Measurements from ENCODE around the gene NAMPT. TPM values are rescaled to one million over a fixed set of nuclear protein-coding genes. Genes with fewer than 3 reads are reported as not detected.

The NAMPT gene
- total and polyA plus RNA-seq, 9 of the 15 experiments (the other 6 are each of a cell fraction or from before 2014, with no cell fraction given), result 41.1 to 160 (median 106) TPM

- TF ChIP-seq, protein P1, sequence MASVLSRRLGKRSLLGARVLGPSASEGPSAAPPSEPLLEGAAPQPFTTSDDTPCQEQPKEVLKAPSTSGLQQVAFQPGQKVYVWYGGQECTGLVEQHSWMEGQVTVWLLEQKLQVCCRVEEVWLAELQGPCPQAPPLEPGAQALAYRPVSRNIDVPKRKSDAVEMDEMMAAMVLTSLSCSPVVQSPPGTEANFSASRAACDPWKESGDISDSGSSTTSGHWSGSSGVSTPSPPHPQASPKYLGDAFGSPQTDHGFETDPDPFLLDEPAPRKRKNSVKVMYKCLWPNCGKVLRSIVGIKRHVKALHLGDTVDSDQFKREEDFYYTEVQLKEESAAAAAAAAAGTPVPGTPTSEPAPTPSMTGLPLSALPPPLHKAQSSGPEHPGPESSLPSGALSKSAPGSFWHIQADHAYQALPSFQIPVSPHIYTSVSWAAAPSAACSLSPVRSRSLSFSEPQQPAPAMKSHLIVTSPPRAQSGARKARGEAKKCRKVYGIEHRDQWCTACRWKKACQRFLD (CRISPR knock-in tag; IDR thresholded peaks at IDR 0.05), result no peak
- peak; percentile 60 for TF ChIP-seq MAFG (tag; conservative IDR thresholded peaks at IDR 0.05)
- TF ChIP-seq KAT2B (IDR thresholded peaks at IDR 0.05; ENCODE audit: low read depth, low read length), result no peak
- no peak for TF ChIP-seq ZNF707 (CRISPR knock-in tag; conservative IDR thresholded peaks at IDR 0.05)
- TF ChIP-seq DPF2 (IDR thresholded peaks at IDR 0.05), result peak; percentile 81
- no peak for TF ChIP-seq CREB1 (IDR thresholded peaks at IDR 0.05)
- TF ChIP-seq CREB1 (CRISPR knock-in tag; IDR thresholded peaks at IDR 0.05), result no peak
- TF ChIP-seq TSC22D4 (tag; IDR thresholded peaks at IDR 0.05), result no peak
- TF ChIP-seq, protein P2, sequence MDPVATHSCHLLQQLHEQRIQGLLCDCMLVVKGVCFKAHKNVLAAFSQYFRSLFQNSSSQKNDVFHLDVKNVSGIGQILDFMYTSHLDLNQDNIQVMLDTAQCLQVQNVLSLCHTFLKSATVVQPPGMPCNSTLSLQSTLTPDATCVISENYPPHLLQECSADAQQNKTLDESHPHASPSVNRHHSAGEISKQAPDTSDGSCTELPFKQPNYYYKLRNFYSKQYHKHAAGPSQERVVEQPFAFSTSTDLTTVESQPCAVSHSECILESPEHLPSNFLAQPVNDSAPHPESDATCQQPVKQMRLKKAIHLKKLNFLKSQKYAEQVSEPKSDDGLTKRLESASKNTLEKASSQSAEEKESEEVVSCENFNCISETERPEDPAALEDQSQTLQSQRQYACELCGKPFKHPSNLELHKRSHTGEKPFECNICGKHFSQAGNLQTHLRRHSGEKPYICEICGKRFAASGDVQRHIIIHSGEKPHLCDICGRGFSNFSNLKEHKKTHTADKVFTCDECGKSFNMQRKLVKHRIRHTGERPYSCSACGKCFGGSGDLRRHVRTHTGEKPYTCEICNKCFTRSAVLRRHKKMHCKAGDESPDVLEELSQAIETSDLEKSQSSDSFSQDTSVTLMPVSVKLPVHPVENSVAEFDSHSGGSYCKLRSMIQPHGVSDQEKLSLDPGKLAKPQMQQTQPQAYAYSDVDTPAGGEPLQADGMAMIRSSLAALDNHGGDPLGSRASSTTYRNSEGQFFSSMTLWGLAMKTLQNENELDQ (CRISPR knock-in tag; IDR thresholded peaks at IDR 0.05; ENCODE audit: borderline replicate concordance), result no peak
- TF ChIP-seq NKRF (IDR thresholded peaks at IDR 0.05; ENCODE audit: borderline replicate concordance), result no peak
- TF ChIP-seq, protein P3, sequence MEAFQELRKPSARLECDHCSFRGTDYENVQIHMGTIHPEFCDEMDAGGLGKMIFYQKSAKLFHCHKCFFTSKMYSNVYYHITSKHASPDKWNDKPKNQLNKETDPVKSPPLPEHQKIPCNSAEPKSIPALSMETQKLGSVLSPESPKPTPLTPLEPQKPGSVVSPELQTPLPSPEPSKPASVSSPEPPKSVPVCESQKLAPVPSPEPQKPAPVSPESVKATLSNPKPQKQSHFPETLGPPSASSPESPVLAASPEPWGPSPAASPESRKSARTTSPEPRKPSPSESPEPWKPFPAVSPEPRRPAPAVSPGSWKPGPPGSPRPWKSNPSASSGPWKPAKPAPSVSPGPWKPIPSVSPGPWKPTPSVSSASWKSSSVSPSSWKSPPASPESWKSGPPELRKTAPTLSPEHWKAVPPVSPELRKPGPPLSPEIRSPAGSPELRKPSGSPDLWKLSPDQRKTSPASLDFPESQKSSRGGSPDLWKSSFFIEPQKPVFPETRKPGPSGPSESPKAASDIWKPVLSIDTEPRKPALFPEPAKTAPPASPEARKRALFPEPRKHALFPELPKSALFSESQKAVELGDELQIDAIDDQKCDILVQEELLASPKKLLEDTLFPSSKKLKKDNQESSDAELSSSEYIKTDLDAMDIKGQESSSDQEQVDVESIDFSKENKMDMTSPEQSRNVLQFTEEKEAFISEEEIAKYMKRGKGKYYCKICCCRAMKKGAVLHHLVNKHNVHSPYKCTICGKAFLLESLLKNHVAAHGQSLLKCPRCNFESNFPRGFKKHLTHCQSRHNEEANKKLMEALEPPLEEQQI (IDR thresholded peaks at IDR 0.05), result peak; percentile 78; the same call in 1 of the 2 replicates
- TF ChIP-seq EGR1 (conservative IDR thresholded peaks at IDR 0.05), result peak; percentile 86
- TF ChIP-seq, protein P4, sequence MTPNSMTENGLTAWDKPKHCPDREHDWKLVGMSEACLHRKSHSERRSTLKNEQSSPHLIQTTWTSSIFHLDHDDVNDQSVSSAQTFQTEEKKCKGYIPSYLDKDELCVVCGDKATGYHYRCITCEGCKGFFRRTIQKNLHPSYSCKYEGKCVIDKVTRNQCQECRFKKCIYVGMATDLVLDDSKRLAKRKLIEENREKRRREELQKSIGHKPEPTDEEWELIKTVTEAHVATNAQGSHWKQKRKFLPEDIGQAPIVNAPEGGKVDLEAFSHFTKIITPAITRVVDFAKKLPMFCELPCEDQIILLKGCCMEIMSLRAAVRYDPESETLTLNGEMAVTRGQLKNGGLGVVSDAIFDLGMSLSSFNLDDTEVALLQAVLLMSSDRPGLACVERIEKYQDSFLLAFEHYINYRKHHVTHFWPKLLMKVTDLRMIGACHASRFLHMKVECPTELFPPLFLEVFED (CRISPR knock-in tag; conservative IDR thresholded peaks at IDR 0.05), result 0 out of 2 replicates have a peak, but pooled peaks have one; percentile 56
- no peak for TF ChIP-seq NFXL1 (CRISPR knock-in tag; IDR thresholded peaks at IDR 0.05)
- TF ChIP-seq EHMT2 (IDR thresholded peaks at IDR 0.05), result 0 out of 2 replicates have a peak, but pooled peaks have one; percentile 38
- no peak for TF ChIP-seq NFYB (IDR thresholded peaks at IDR 0.05; ENCODE audit: extremely low read depth, insufficient read length)
- peak; percentile 17 to 64; a peak in 1 of 4 replicates for TF ChIP-seq TRIM24 (IDR thresholded peaks at IDR 0.05)
- TF ChIP-seq EP300 (IDR thresholded peaks at IDR 0.05; ENCODE audit: low read length), result 0 out of 2 replicates have a peak, but pooled peaks have one; percentile 10
- no peak for TF ChIP-seq ILK (tag; IDR thresholded peaks at IDR 0.05; ENCODE audit: borderline replicate concordance, low read depth)
These were observed 5.2 kb downstream of the NAMPT start (continued) for GRCh38 chr7:106279425-106280197.

Measured in K562 (cell line).